Peyer's patch (tissue), 4 donors: ENCODE measurements around the gene RFTN1. TPM values are rescaled to one million over a fixed set of nuclear protein-coding genes. Genes with fewer than 3 reads are reported as not detected.

Experiments used
- DNase-seq, 3 donors: peaks; one replicate each; pipeline ENCODE4 v3.0.0-alpha.2; 2017 to 2019
- H3K27ac ChIP-seq, 4 donors: fragments of 200-600 bp; sonication (generic); one replicate each; pipeline ENCODE4 v1.5.1; 2016 to 2019
- H3K27me3 ChIP-seq, 2 donors: fragments of 200-600 bp; sonication (generic); one replicate each; pipeline ENCODE4 v1.5.1; 2019
- H3K36me3 ChIP-seq, 3 donors: fragments of 200-600 bp; sonication (generic); one replicate each; pipeline ENCODE4 v1.5.1; 2016 to 2019
- H3K4me1 ChIP-seq, 4 donors: fragments of 200-600 bp; sonication (generic); one replicate each; pipeline ENCODE4 v1.5.1; 2016 to 2019
- H3K4me3 ChIP-seq, 4 donors: fragments of 200-600 bp; sonication (generic); 1 replicate in 3 of 4; 2 replicates in 1 of 4; pipeline ENCODE4 v1.5.1; 2016 to 2019; ENCODE audit warnings: mild to moderate bottlenecking in 1 of 4
- H3K9me3 ChIP-seq, 4 donors: fragments of 200-600 bp; sonication (generic); one replicate each; pipeline ENCODE4 v1.5.1; 2016 to 2019; ENCODE audit warnings: mild to moderate bottlenecking in 1 of 4
- CTCF ChIP-seq, 6 experiments: fragments of 450-650 bp in 4 of 6; fragments of 200-600 bp in 2 of 6; sonication (generic) in 1 of 6; IDR thresholded peaks; one replicate each; pipeline ENCODE4 v1.5.1; 2017 to 2019; ENCODE audit warnings: antibody characterized with exemption in 6 of 6, mild to moderate bottlenecking in 3 of 6, moderate library complexity in 1 of 6
- POLR2A ChIP-seq, 2 donors: fragments of 450-650 bp; IDR thresholded peaks; one replicate each; pipeline ENCODE4 v1.5.1; 2017; ENCODE audit warnings: antibody characterized with exemption in 2 of 2, mild to moderate bottlenecking in 2 of 2, moderate library complexity in 2 of 2
- total RNA-seq, 4 donors: library from RNA; depleted of rRNA; stranded (reverse); fragments of >200 nt; gene quantifications; one replicate each; pipeline ENCODE4 v1.1.0, GENCODE V29; 2016

Gene RFTN1
- total RNA-seq, 4 donors from 2014 or later: 6.1 to 135 (median 32.0) TPM

DNA sequence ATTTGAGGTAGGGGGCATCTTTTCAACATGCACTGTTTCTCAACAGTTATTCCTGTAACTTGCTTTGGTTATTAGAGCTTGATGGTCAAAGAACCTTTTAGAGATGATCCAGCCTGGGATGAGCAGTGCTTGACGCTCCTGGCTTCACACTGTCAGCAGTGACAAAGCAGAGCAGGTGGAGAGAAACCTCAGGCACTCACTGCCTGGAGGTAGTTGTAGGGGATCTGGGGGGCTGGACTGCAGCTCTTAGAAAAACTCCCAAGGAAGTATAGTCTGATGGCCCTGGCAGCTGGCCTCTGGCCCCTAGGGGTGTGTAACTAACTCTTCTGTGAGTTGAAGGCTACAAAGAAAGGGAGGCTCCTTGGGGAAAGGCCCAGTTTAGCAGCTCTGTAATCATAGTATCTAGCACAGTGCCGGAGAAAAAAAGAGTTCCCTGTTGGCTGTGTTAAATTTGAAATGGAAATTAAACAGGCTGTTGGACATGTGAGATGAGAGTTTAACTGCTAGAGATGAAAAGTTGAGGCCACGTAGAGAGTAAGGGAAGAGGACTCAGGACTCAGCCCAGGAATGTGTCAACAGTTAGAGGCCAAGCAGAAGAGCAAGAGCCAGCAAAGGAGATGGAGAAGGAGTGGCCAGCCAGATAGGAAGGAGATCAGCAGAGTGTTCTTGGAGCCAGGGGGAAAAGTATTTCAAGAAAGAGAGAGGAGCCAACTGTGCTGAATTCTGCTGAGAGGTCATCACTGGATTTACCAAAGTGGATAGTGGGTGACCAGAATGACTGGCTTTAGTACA lies 234.3 kb downstream of the RFTN1 start:
- Histone ChIP-seq H3K36me3 (peaks cover 0 to 29% (median 0%) of the 10 kb centered on the region in 3 donors), H3K4me1 (no peaks in the 10 kb centered on the region), H3K9me3 (no peaks in the 10 kb centered on the region), H3K27me3 (no peaks in the 10 kb centered on the region), H3K27ac (no peak overlapping the region), H3K4me3 (no peak overlapping the region)
- no peak for TF ChIP-seq CTCF (IDR thresholded peaks at IDR 0.05)
- TF ChIP-seq POLR2A (IDR thresholded peaks at IDR 0.05): no peak
- no peak for DNase-seq

DNA sequence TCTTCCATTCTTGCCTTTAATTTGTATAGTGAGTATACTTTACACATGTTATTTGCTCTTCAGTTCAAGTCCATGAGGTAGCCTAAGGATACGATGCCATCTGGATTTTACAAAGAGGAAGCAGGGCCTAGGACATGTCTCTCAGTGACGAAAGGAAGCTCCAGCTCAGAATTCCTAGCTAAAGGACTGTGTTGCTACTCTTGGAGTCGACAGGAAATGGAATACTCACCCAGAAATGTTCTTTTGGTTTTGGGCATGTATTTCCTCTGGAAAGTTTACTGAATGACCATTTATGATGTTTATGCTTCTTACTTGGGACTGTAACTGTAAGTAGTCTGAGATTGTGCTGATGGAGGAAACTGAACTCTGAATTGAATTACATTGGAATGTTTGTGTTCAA lies 236.0 kb downstream of the RFTN1 start:
- DNase-seq: no peak
- Histone ChIP-seq H3K4me3 (no peak overlapping the region), H3K9me3 (no peaks in the 10 kb centered on the region), H3K27me3 (no peaks in the 10 kb centered on the region), H3K27ac (no peak overlapping the region), H3K36me3 (peaks cover 0 to 26% (median 0%) of the 10 kb centered on the region in 3 donors), H3K4me1 (no peaks in the 10 kb centered on the region)
- TF ChIP-seq CTCF (IDR thresholded peaks at IDR 0.05): no peak
- no peak for TF ChIP-seq POLR2A (IDR thresholded peaks at IDR 0.05)

DNA sequence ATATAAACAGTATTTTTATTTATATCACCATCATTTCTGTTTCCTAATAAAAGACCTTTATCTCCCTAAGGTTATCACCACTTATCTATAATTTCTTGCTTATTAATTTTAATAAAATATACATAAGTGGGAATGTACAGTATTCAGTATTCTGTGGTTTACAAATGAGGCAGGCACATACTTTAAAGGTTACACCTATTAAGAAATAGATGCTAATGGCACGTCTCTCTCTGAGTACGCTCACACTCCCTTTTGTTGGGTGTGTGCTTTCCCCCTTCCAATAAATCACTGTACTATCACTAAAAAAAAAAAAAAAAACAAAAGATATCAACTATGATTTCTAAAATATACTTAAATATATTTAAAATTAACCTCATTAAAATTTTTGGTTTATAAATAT lies 239.6 kb downstream of the RFTN1 start:
- no peaks in the 10 kb centered on the region for H3K27me3 ChIP-seq
- no peak overlapping the region for H3K4me3 ChIP-seq
- no peak for DNase-seq
- H3K36me3 ChIP-seq: peaks cover 0 to 52% (median 0%) of the 10 kb centered on the region in 3 donors
- TF ChIP-seq CTCF (IDR thresholded peaks at IDR 0.05): no peak
- no peak for TF ChIP-seq POLR2A (IDR thresholded peaks at IDR 0.05)
- H3K27ac ChIP-seq: no peak overlapping the region
- no peaks in the 10 kb centered on the region for H3K9me3 ChIP-seq
- H3K4me1 ChIP-seq: no peaks in the 10 kb centered on the region

DNA sequence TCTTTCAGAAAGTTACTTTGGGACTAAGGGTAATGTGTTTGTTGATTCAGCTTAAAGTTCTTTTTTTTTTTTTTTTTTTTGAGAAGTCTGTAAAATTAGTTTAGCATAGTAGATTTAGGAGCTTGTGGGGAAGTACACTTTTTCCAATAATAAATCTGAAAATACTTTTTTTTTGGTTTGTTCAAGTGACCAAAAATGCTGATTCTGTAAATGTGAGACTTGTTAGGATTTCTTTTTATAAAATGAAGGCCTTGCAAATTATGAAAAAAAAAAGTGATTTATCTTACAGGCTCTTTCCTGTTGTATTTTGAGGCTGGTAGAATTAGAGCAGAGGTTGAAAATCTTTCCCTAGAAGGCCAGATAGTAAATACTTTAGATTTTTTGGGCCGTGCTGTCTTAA lies 240.9 kb downstream of the RFTN1 start:
- H3K27ac ChIP-seq: no peak overlapping the region
- H3K4me3 ChIP-seq: no peak overlapping the region
- no peak for DNase-seq
- no peak for TF ChIP-seq POLR2A (IDR thresholded peaks at IDR 0.05)
- no peak for TF ChIP-seq CTCF (IDR thresholded peaks at IDR 0.05)
- no peaks in the 10 kb centered on the region for H3K9me3 ChIP-seq
- H3K36me3 ChIP-seq: peaks cover 0 to 48% (median 0%) of the 10 kb centered on the region in 3 donors
- H3K27me3 ChIP-seq: no peaks in the 10 kb centered on the region
- no peaks in the 10 kb centered on the region for H3K4me1 ChIP-seq

GRCh38 chr3:16270855-16271254 lies 242.6 kb downstream of the RFTN1 start:
- no peak for DNase-seq
- Histone ChIP-seq H3K4me3 (no peak overlapping the region), H3K9me3 (no peaks in the 10 kb centered on the region), H3K4me1 (peaks cover 0 to 13% (median 0%) of the 10 kb centered on the region in 4 donors), H3K36me3 (peaks cover 0 to 48% (median 0%) of the 10 kb centered on the region in 3 donors), H3K27me3 (no peaks in the 10 kb centered on the region), H3K27ac (no peak overlapping the region)
- TF ChIP-seq POLR2A (IDR thresholded peaks at IDR 0.05) (no peak), CTCF (IDR thresholded peaks at IDR 0.05) (no peak)
